ENCODE measurements around the gene FGF1. TPM values are rescaled to one million over a fixed set of nuclear protein-coding genes. Genes with fewer than 3 reads are reported as not detected.

The FGF1 gene
- polyA plus RNA-seq, 3 donors, result not detected

GRCh38 chr5:142605611-142606010, 80.3 kb downstream of the FGF1 start:
- Histone ChIP-seq H3K27ac (ENCODE audit: low read depth in 1 of 2, low read length in 2 of 2) (no peak overlapping the region), H3K9me3 (replicated peaks in 1 of 2; ENCODE audit: control insufficient read depth in 1 of 2, insufficient read depth in 1 of 2, low read length in 2 of 2) (no peaks in the 10 kb centered on the region), H3K27me3 (ENCODE audit: control insufficient read depth in 2 of 2, insufficient read depth in 2 of 2, low read length in 2 of 2) (peaks cover 4% of the 10 kb centered on the region in 2 donors), H3K9ac (ENCODE audit: insufficient read depth, low read length, poor library complexity, severe bottlenecking) (no peak overlapping the region), H3K4me1 (ENCODE audit: control insufficient read depth in 1 of 2, insufficient read depth in 2 of 2, low read length in 2 of 2) (no peaks in the 10 kb centered on the region), H3K4me2 (replicated peaks; ENCODE audit: extremely low read depth, low read length, poor library complexity, severe bottlenecking) (no peak overlapping the region), H3K36me3 (replicated peaks in 1 of 2; ENCODE audit: control insufficient read depth in 1 of 2, insufficient read depth in 2 of 2, low read length in 2 of 2) (no peaks in the 10 kb centered on the region), H4K20me1 (ENCODE audit: insufficient read depth, low read length) (no peaks in the 10 kb centered on the region), H3K79me2 (ENCODE audit: insufficient read depth, low read length) (no peaks in the 10 kb centered on the region), H2AFZ (ENCODE audit: insufficient read depth, low read depth, low read length, poor library complexity, severe bottlenecking) (no peak overlapping the region), H3K4me3 (replicated peaks in 1 of 3; ENCODE audit: low read depth in 2 of 3, low read length in 3 of 3) (no peak overlapping the region)
- no peak for DNase-seq
- H3K9me3 Mint-ChIP-seq, result peaks cover 0 to 1% (median 0%) of the 10 kb centered on the region in 7 donors
- WGBS (ENCODE audit: insufficient coverage), result 96% methylated on average over 4 of the region's 5 CpGs
- peak overlapping the region in 1 of 7 donors; percentile 6 for H3K27ac Mint-ChIP-seq
- H3K4me3 Mint-ChIP-seq, result no peak overlapping the region
- peaks cover 6 to 15% (median 13%) of the 10 kb centered on the region in 3 donors for H3K27me3 Mint-ChIP-seq (ENCODE audit: low read depth in 3 of 3)
- intact Hi-C loops (cut with micrococcal nuclease), result no loop called here
- H3K4me1 Mint-ChIP-seq, result no peaks in the 10 kb centered on the region
- no peaks in the 10 kb centered on the region for H3K36me3 Mint-ChIP-seq
- no peak for TF ChIP-seq CTCF (IDR thresholded peaks at IDR 0.05)

- 69% methylated on average over 4 of the region's 4 CpGs for WGBS (ENCODE audit: insufficient coverage)
- intact Hi-C loops (cut with micrococcal nuclease), result no loop called here
- H2AFZ ChIP-seq (ENCODE audit: insufficient read depth, low read depth, low read length, poor library complexity, severe bottlenecking), result no peak overlapping the region
These were observed 83.1 kb downstream of the FGF1 start for GRCh38 chr5:142602720-142603245.

More at GRCh38 chr5:142602720-142603245, 83.1 kb downstream of the FGF1 start:
- H3K4me1 ChIP-seq (ENCODE audit: control insufficient read depth in 1 of 2, insufficient read depth in 2 of 2, low read length in 2 of 2), result peaks cover 0 to 4% of the 10 kb centered on the region in 2 donors
- H4K20me1 ChIP-seq (ENCODE audit: insufficient read depth, low read length), result no peaks in the 10 kb centered on the region
- DNase-seq, result no peak
- no peak overlapping the region for H3K4me2 ChIP-seq (replicated peaks; ENCODE audit: extremely low read depth, low read length, poor library complexity, severe bottlenecking)
- H3K4me3 ChIP-seq (replicated peaks in 1 of 3; ENCODE audit: low read depth in 2 of 3, low read length in 3 of 3), result no peak overlapping the region
- no peaks in the 10 kb centered on the region for H3K36me3 ChIP-seq (replicated peaks in 1 of 2; ENCODE audit: control insufficient read depth in 1 of 2, insufficient read depth in 2 of 2, low read length in 2 of 2)
- Mint-ChIP-seq H3K4me3 (no peak overlapping the region), H3K9me3 (peaks cover 0 to 1% (median 0%) of the 10 kb centered on the region in 7 donors), H3K27me3 (ENCODE audit: low read depth in 3 of 3) (peaks cover 4 to 21% (median 13%) of the 10 kb centered on the region in 3 donors), H3K4me1 (peaks cover 6% of the 10 kb centered on the region), H3K36me3 (no peaks in the 10 kb centered on the region), H3K27ac (no peak overlapping the region)
- H3K27ac ChIP-seq (ENCODE audit: low read depth in 1 of 2, low read length in 2 of 2), result no peak overlapping the region
- no peaks in the 10 kb centered on the region for H3K9me3 ChIP-seq (replicated peaks in 1 of 2; ENCODE audit: control insufficient read depth in 1 of 2, insufficient read depth in 1 of 2, low read length in 2 of 2)
- peaks cover 2 to 4% of the 10 kb centered on the region in 2 donors for H3K27me3 ChIP-seq (ENCODE audit: control insufficient read depth in 2 of 2, insufficient read depth in 2 of 2, low read length in 2 of 2)
- no peak for TF ChIP-seq CTCF (IDR thresholded peaks at IDR 0.05)
- no peaks in the 10 kb centered on the region for H3K79me2 ChIP-seq (ENCODE audit: insufficient read depth, low read length)
- H3K9ac ChIP-seq (ENCODE audit: insufficient read depth, low read length, poor library complexity, severe bottlenecking), result no peak overlapping the region

Measured in CD14-positive monocyte (primary cell).